Stimulated activated CD8-positive, alpha-beta memory T cell treated with anti-CD3 and anti-CD28 coated beads, Interleukin-2, amount 100 ng/mL, for 1 hour (primary cell): ENCODE data around the gene MANEAL.

Source experiments
- DNase-seq, 2 donors: peaks; one replicate each; pipeline ENCODE4 v3.0.0-alpha.2; 2020; ENCODE audit warnings: low read depth in 2 of 2

The MANEAL gene

GRCh38 chr1:37782491-37782890, 11.2 kb upstream of the MANEAL start:
- DNase-seq = no peak

GRCh38 chr1:37792943-37793686, 532 bp upstream of the MANEAL start:
- no peak for DNase-seq

GRCh38 chr1:37794372-37795339, 1.0 kb downstream of the MANEAL start:
- DNase-seq = no peak

GRCh38 chr1:37795340-37796125, 1.9 kb downstream of the MANEAL start:
- DNase-seq = no peak

GRCh38 chr1:37797750-37798345, 4.2 kb downstream of the MANEAL start:
- no peak for DNase-seq

- no peak for DNase-seq
These were observed 8.8 kb downstream of the MANEAL start for GRCh38 chr1:37802439-37802838.

- DNase-seq = no peak
These were observed 13.5 kb downstream of the MANEAL start for GRCh38 chr1:37807220-37807554.

- DNase-seq = peak; percentile 89
These were observed 14.1 kb downstream of the MANEAL start, which contains the start of the genes C1orf122 and YRDC for GRCh38 chr1:37807555-37808368. Gene C1orf122, plus strand, starts transcription at chr1:37807790. Its CDS starts 615 bp downstream, at chr1:37808405. Gene YRDC, minus strand, starts transcription at chr1:37808208. Its CDS starts 28 bp downstream, at chr1:37808180.

GRCh38 chr1:37808369-37809319, 15.0 kb downstream of the MANEAL start:
- DNase-seq = no peak

GRCh38 chr1:37809942-37810341, 16.3 kb downstream of the MANEAL start:
- DNase-seq = no peak

GRCh38 chr1:37811027-37811655, 17.5 kb downstream of the MANEAL start:
- peak; percentile 38 for DNase-seq

- no peak for DNase-seq
These were observed 20.0 kb downstream of the MANEAL start for GRCh38 chr1:37813529-37814145.

- DNase-seq = no peak
These were observed 20.6 kb downstream of the MANEAL start for GRCh38 chr1:37814252-37814651.

- no peak for DNase-seq
These were observed 23.8 kb downstream of the MANEAL start for GRCh38 chr1:37817481-37817880.

- DNase-seq = no peak
These were observed 27.8 kb downstream of the MANEAL start for GRCh38 chr1:37821481-37821880.

- DNase-seq = no peak
These were observed 29.5 kb downstream of the MANEAL start for GRCh38 chr1:37822906-37823815.

- DNase-seq = no peak
These were observed 30.4 kb downstream of the MANEAL start for GRCh38 chr1:37824001-37824400.
